Stimulated activated CD4-positive, alpha-beta T cell treated with anti-CD3 and anti-CD28 coated beads, Interleukin-15, amount 100 ng/mL, for 48 hours (primary cell): ENCODE results near the gene COPA.
"Not testable (repeated sequence)": the region's sequence is repeated elsewhere in the genome, so short reads cannot be mapped to it uniquely, and the experiment has no call there.

Experiments used
- DNase-seq, 2 donors: peaks; one replicate each; pipeline ENCODE4 v3.0.0-alpha.2; 2020; ENCODE audit warnings: low read depth in 2 of 2

The COPA gene

DNA sequence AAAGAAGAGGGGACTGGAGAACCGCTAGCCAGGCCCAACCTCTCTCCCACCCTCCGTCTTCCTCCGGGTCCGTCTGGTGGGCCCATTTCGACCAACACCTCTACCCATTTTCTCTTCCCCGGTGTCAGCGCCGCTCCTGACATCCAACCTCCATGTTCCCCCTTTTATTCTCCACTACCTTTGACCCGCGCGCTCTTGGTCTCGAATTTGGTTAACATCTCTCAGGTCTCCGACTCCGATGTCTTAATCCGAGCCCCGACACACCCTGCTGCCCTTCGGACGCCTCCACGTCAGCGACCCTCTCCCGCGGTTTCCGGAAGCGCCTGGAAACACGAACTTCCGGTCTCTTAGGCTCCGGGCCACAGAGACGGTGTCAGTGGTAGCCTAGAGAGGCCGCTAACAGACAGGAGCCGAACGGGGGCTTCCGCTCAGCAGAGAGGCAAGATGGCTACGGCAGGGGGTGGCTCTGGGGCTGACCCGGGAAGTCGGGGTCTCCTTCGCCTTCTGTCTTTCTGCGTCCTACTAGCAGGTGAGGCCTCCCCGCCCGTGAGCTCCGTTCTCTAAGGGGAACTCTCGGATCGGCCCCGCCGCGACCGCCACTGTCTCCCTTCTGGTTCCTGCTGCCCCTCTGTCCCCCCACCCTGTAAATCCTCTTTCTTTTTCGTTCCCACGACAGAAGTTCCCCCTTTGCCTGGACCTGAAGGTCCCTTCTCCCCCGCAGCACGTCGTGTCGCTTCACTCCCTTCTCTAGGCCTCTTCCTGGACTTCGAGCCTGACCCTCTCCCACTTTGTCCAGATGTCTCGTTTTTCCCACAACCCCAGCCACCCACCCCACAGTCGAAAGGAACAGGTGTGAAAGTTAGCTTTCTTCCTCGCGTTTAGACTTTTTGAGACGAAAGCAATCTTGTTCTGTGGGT, at the start of gene COPA, which contains the start of gene NCSTN:
TSS of gene COPA (minus strand) at position 298 of the 917 bp plus-strand sequence. CDS start at position 218, 80 bp downstream.
TSS of gene NCSTN (plus strand) at position 431 of the 917 bp plus-strand sequence. CDS start at position 445, 14 bp downstream.
- peak; percentile 86 to 87 for DNase-seq

DNA sequence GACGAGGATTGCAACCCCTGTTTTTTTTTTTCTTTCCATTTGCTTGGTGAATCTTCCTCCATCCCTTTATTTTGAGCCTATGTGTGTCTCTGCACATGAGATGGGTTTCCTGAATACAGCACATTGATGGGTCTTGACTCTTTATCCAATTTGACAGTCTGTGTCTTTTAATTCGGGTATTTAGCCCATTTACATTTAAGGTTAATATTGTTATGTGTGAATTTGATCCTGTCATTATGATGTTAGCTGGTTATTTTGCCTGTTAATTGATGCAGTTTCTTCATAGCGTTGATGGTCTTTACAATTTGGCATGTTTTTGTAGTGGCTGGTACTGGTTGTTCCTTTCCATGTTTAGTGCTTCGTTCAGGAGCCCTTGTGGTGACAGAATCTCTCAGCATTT, 45.4 kb upstream of the COPA start:
- not testable (repeated sequence) for DNase-seq

DNA sequence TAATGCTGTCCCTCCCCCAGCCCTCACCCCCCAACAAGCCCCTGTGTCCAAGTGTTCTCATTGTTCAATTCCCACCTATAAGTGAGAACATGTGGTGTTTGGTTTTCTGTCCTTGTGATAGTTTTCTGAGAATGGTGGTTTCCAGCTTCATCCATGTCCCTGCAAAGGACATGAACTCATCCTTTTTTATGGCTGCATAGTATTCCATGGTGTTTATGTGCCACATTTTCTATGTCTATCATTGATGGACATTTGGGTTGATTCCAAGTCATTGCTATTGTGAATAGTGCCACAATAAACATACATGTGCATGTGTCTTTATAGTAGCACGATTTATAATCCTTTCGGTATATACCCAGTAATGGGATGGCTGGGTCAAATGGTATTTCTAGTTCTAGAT, 41.8 kb upstream of the COPA start:
- DNase-seq = not testable (repeated sequence)

DNA sequence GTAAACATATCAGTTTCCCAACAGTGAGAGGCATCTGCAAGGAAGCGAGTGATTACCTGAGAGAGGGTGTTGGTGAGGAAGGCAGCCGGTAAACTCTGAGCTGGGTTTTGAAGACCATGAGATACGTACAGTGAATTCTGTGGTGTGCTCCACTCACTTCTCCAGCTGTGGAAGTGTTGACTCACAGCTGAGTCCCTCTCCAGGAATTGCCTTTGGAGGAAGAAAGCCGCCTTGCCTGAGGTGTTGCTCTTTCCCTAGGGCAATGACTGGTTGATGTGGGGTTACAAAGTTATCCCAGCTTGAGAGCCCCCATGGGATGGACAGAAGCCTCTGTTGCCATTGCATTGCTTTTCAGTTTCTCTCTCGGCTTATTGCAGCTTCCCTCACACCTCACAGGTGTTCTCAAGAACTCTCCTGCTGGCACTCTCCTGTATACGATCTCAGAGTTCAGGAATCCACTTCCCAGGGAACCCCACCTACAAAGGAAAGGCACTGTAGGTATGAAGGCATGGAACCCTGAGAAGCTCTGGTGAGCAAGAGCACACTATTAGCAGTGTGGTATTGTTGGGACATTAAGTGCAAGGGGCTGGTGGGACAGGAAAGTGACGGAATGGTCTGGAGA, 34.6 kb upstream of the COPA start:
- no peak for DNase-seq

DNA sequence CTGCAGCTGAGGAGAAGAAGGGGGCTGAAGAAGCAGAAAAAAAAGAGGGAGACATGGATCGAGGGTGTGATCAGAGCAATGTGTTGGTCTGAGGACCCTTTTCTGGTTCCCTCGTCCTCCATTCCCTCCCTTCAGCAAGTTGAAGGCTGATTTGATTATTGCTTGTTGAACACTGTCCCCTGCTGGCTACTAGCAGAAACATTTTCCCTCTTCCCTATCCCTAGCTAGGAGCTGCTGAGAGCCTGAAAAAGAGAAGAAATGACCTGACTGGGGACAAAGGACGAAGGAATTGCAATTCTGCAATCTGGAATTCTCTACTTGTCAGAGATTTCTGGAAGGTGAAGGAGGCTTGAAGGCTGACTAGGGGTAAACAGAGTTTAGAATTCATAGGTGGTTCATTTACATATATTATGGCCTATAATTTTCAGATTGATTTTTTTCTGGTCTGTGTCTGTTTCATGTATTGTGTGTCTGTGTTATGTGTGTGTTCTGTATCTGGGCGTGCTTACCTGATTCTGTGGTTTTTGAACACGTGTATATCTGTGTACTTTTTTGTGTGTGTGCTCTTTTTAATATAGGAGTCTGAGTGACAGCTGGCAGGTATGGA, 33.6 kb upstream of the COPA start:
- DNase-seq = peak in 1 of 2 donors; percentile 24

DNA sequence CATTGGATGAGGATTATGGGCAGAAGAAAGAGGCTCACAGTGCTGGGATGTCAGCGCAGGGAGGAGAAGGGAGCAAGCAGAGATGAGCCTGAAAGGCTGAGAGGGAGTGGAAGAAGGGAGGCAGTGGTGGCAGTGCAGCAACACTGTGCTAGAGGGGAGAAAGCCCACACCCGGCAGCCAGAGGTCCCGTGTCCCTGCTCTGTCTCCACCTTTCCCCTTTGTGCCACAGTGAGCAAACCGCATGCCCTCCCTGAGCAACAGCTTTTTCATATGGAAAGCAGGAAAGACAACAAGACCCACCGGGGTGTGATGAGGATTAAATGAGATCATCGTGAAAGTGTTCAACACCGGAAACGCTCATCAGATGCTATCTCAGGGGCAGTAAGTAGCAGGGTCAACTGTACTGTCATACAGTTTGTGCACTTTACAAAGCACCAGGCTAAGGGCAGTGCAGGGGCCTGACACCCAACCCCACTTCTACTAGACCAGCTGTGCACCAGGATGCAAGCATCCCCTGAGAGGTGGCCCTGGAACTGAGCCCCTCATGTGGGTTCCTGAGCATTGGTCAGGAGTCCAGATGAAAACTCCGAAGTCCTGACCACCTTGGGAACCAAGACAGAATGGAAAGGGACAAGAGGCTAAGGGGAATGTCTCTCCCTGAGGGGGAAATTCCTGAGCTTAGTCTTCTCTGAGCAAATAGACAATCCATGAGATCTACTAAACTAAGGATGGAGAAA, 32.9 kb upstream of the COPA start:
- DNase-seq = no peak

DNA sequence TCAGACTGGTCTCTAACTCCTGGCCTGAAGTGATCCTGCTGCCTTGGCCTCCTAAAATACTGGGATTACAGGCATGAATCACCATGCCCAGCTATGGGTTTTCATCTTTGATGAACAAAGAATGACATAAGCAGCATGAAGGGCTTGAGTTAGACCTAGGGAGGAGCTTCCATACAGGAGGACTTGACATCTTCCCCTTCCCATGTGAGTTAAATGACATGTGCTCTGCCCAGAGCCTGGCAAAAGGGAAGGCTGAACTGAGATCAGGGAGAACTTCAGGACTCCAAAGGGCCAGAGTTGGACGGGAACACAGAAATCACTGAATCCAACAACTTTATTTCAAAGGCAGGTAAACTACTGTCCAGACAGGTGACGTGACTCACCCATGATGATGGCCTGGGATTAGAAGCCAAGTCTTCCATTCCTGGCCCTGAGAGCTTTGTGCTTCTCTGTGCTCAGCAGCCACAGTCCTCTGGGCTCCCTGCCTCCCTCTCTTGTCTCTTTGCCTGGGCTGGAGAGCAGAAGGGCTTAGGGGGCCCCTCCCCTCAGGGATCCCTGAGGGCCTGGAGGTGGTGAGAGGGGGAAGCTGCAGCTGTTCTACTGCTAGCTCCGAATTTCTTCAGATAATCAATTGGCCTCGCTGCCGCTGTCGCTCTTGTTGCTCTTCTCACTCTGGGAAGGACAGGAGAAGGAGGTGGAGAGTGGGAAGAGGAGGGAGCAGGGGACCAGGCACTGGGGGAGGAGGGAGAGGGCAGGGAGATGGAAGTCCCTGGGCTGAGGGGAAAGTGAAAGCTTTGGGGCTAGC, 31.5 kb upstream of the COPA start:
- DNase-seq = no peak

DNA sequence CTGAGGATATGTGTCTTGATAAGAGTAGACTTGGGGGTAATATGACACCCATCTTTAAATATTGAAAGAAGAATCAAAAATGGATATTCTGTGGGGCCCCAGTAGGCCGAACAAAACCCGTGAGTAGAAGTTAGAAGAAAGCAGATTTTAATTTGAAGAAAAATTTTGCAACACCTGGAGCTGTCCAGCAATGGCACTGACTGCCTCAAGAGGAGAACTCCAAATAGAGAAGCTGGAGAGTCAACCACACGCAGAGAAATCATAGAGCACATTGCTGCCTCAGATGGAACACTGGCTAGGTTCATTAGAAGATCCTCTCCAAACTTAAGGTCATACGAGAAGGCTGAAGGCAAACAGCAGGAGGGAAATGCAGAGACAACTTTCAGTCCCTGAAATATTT, 30.6 kb upstream of the COPA start:
- no peak for DNase-seq

DNA sequence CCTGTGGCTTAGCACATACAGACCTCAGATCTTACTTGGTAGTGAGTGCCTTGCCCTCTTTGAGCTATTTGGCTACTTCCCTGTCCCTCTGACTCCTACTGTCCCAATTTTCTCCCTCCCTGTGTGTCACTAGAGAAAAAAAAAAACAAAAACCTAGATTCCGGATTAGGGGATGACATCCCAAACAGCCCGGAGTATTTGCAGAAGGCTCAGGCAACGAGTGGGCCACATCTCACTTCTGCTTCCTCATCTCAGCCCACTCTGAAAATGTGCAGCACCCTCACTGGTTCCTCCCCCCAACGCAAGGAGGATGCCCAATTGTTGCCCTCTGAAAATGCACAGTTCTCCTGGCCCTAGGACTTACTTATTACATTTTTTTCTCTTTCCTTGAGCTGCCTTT, 28.7 kb upstream of the COPA start:
- no peak for DNase-seq

DNA sequence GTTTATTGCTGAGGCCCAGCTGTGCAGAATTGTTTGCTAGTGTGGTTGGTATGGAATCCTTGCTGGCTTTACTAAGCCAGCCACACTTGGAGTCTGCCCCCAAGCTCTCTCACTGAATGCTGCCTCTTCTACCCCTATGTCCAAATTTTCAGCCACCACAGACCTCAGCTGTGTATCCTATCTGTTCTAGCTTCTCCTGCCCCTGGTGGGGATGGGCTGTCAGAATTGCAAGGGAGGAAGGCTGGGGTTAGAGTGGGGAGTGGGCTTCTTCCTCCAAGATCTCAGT, 28.2 kb upstream of the COPA start:
- DNase-seq = no peak

DNA sequence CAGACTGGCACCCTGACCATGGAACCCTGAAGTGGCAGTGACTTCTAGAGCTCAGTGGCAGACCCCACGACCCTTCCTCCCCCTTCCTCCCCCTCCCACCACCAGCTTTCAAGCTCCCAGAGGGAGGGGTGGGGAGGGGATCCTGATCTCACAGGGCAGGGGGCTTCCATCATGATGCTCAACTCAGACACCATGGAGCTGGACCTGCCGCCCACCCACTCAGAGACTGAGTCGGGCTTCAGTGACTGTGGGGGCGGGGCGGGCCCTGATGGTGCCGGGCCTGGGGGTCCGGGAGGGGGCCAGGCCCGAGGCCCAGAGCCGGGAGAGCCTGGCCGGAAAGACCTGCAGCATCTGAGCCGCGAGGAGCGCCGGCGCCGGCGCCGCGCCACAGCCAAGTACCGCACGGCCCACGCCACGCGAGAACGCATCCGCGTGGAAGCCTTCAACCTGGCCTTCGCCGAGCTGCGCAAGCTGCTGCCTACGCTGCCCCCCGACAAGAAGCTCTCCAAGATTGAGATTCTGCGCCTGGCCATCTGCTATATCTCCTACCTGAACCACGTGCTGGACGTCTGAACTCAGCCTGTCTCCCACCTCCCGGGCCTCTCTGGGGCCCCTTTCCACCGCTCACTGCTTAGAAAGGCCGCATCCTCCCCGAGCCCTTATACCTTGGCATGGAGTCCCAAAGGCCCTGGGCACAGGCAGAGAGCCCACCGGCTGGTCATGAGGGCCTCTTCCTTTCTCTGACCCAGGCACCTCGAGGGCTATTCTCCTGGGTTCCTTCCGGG, 27.7 kb upstream of the COPA start:
- no peak for DNase-seq

DNA sequence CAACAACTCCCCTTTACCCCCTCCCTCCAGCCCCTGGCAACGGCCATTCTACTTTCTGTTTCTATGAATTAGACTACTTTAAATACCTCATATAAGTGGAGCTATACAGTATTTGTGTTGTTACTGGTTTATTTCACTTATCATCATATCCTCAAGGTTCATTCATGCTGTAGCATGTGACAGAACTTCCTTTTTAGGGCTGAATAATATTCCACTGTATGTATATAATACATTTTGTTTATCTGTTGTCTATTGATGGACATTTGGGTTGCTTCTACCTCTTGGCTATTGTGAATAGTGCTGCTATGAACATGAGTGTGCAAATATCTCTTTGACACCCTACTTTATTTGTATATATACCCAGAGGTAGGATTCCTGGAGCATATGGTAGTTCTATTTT, 26.0 kb upstream of the COPA start:
- DNase-seq = no peak

DNA sequence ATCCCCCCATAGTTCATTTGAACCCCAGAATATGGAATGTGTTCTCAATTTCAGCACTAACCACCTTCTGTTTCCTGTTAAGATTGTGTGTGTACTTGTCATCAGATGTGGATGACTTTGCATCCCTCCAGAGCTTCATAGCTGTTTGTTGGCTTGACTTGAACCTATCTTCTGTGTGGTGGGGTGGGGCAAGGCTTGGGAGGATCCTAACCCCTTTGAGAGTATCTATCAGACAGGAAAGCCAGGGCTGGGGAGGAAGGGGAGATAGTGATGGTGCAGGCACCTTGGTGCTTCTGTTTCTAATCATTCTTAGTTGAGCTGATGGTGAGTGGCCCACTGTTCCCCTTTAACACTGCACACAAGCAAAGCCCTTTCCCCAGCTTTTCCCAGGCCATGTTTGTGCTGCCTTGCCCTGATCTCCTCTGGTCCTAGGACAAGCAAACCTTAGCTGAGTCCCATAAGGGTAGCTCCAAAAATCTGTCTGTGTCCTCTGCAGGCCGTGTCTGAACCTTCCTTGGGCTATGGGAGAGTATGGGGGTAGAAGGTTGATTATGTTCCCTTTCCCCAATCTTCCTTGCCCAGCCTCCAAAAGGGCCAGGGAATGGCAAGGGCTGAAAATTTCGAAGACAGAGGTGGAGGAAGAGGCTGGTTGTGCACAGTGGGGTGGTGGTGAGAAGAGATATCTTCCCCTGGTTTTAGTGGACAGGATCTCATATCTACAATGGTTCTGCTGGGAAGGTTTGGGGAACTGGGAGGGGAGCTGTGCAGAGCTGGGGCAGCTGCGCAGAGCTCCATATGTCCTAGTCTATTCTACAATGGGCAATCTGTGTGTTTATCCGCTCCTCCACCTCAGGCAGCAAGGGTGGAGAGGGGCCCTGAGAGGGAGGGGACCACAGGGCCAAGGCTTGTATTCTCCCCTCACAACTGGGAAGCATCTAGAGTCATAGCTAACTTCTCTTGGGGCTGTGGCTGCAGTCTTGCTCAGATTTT, 25.2 kb upstream of the COPA start:
- DNase-seq = no peak

DNA sequence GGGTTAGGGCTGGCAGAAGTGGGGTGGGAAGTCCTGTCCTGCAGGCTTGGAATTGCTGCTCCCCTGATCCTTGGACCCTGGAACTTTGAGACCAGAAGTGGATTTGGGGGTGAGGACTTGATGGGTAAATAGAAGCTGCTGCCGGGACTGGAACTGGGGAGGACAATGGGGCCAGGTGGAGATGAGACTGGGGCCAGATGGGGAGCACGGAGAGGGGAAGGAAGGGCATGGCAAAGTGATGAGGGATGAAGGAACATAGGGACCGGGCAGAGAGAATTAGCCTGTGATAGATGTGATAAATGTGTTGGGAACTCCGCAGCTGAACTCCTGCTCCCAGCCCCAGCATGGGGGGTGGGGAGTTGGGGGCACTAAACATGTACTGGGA, 24.5 kb upstream of the COPA start:
- DNase-seq = no peak

DNA sequence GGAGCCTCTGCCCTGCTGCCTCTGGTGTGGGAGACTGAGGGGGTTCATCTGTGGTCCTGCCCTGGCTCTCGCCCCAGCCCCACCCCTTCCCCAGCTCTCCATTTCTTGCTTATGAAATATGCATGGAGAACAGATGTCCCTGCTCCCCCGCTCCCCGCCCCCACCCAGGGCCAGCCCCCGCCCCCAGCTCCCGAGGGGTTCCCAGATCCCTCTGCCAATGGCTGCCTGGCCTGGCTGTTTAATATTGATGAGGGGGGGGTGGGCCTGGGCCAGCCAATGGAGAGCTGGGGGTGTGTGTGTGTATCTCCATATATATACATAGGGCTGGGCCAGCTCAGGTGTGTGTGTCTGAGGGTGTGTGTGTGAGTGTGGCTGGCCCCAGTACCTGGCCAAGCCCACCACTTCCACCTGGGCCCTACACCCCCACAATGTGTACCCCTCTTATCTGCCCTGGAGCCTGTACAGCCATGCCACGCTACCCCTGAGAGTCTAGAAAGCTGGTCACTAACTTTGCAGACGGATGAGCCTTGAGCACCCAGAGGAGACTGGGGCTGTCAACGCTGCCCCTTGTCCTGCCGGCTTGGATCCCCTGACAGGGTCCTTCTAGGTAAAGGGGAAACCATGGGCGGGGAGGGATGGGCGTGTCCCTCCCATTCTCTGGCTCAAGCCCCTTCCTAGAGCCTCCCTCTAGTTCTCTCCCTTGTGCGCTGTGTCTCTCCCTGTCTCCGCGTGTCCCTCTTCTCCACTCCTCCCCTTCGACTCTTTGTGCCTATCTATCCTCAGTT, 23.9 kb upstream of the COPA start, which contains the start of gene NHLH1:
TSS of gene NHLH1 (plus strand) at position 341 of the 785 bp plus-strand sequence. CDS start 3,661 bp downstream, outside the sequence.
- no peak for DNase-seq

DNA sequence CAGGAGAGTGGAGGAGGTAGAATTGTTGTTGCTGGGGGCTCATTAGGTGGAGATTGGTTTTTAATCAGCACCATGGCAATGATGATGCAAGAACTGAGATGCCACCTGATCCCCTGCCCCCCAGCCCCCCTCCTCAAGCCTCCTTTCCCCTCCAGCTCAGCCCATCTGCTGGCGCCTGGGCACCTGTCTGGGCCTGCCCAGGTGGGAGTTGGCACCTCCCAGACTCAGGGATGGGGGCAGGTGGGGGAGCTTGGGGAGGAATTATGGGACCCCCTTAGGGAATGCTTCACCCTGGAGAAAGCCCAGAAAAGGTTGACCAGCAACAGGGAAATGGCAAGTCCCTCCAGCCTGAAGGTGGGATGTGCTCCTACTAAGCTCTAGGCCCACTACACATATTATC, 22.3 kb upstream of the COPA start:
- no peak for DNase-seq

DNA sequence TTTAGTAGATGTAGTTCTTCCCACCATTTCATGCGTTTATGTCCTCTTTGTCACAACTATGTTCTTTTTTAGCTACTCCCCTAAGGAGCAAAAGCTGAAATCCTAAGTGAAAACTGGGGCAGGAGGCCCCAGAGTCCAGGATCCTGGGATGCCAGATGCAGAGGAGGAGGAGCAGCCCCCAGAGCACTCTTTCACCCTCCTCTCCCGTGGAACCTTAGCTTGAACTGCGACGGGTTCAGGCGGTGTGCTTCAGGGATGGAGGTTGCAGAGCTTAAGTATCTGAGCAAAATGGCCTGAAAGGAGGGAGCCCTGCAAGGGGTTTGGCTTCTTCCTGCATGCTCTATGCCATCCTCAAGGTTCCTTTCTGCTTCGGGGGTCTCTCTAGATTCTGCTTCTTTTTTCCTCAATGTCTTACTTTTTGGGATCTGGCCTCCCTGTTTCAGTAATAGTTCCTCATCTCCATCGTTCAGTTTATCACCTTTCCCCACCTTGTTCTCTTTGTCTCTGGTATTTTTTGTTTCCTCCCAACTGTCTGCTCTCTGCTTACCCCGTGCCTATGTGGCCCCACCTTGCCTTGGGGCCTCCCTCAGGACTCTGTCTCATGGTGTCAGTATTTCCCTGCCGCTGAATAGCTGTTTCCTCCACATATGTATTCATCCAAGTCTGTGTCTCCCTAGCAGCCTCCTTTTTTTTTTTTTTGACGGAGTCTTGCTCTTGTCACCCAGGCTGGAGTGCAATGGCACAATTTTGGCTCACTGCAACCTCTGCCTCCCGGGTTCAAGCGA, 21.1 kb upstream of the COPA start:
- no peak for DNase-seq

DNA sequence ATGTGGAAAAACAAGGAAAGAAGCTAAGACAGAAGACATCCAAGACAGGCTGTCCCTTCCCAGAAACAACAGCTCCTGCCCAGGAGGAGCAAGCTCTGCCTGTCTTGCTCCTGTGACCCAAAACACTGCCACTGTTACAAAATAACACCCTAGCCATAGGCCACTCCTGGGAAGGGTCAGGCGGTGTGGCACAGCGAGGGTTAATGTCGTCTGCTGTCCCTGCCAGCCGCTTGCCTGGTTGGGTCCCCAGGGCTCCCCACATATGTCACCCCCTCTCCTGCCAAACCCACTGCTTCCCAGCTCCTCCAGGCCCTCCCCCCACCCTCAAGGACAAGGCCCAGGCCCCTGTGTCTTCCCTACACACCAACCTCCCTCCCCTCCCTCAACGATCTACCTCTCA, 20.0 kb upstream of the COPA start:
- no peak for DNase-seq
